ENCODE data around the gene APEX1.
A peak's percentile ranks its signal among the peaks of the same experiment; 100 is the strongest.

Gene APEX1

GRCh38 chr14:20454516-20455354, at the start of gene APEX1, which contains the start of gene OSGEP:
TSS of gene APEX1 (plus strand) at chr14:20455226. CDS start at chr14:20455646, 420 bp downstream.
TSS of gene OSGEP (minus strand) at chr14:20454812. CDS start at chr14:20454683, 129 bp downstream.
- DNase-seq, result peak; percentile 96

GRCh38 chr14:20409226-20409625, 45.8 kb upstream of the APEX1 start:
- DNase-seq, result no peak

DNA sequence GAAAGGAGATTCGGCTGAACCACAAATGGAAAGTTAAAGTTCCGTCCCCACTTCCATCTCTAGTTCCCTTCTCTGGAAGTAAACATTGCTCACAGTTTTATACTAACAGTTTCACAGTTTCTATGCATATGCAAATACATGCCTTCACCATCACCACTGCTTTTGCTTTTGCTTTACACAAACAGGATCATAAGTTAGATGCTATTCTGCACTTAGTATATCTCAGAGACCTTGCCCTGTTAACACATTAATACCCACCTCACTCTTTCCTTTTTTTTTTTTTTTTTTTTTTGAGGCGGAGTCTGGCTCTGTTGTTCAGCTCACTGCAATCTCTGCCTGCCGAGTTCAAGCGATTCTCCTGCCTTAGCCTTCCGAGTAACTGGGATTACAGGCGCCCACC, 42.6 kb upstream of the APEX1 start:
- no peak for DNase-seq

GRCh38 chr14:20412876-20413743, 41.9 kb upstream of the APEX1 start, which contains the start of gene TEP1:
TSS of gene TEP1 (minus strand) at chr14:20413501. CDS start at chr14:20408439, 5,062 bp downstream.
- peak; percentile 62 for DNase-seq

- DNase-seq, result no peak
These were observed 41.3 kb upstream of the APEX1 start for GRCh38 chr14:20413744-20414082.

DNA sequence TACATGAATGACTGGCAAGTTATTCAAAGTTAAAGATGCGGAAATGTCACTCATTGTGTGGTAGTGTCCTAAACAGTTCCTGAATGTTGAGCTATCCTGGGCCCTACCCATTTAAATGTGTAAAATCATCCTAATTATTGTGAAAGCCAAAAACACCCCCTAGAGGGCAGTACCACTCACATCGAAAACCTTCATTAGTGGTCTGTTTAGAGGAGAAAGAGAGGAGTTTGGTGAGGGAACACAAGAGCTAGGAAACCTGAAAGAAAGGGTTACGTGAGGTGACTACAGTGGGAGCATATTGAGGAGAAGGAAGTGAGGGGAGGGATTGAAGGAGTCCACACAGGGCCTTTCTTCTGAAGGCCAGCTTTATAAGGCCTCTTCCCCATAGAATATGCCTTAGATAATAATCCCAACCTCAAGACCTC, 39.2 kb upstream of the APEX1 start:
- no peak for DNase-seq

DNA sequence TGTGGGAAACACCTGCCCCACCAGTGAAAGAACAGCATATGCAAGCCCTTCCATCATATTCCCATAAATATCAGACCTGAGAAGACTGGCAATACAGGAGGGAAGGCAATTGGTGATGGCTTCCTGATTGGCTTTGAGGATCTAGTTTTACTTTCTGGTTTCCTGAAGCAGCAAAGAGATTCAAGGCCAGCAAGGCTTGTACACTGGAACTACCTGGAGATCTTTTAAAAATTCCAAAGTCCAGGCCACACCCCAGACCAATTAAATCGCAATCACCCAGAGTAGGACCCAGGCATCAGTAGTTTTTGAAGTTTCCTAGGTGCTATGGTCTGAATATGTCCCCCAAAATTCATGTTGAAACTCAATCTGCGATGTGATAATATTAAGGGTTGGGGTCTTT, 38.8 kb upstream of the APEX1 start:
- no peak for DNase-seq

- no peak for DNase-seq
These were observed 37.5 kb upstream of the APEX1 start for GRCh38 chr14:20417250-20418186.

GRCh38 chr14:20418501-20418909, 36.5 kb upstream of the APEX1 start:
- no peak for DNase-seq

GRCh38 chr14:20419419-20419818, 35.6 kb upstream of the APEX1 start:
- DNase-seq, result no peak

GRCh38 chr14:20421267-20421666, 33.8 kb upstream of the APEX1 start:
- no peak for DNase-seq

- no peak for DNase-seq
These were observed 32.1 kb upstream of the APEX1 start for GRCh38 chr14:20422886-20423285.

DNA sequence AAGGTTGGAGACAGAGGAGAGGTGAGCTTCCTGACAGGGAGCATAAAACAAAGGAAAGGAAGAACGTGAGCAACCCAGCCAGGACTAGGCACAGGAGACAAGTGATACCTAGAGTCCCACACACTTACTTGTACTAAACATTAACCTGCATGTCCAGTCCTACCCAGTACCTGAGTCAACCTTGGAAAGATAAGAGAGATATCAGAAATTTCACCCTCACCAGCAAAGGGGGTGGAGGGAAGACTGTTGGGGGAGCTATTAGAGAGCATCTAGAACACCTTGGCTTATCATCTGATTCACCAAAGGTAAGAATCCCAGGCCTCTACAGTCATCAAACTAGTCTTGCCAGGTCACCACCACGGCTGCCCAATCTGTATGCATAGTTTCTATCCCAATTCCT, 30.2 kb upstream of the APEX1 start:
- no peak for DNase-seq

DNA sequence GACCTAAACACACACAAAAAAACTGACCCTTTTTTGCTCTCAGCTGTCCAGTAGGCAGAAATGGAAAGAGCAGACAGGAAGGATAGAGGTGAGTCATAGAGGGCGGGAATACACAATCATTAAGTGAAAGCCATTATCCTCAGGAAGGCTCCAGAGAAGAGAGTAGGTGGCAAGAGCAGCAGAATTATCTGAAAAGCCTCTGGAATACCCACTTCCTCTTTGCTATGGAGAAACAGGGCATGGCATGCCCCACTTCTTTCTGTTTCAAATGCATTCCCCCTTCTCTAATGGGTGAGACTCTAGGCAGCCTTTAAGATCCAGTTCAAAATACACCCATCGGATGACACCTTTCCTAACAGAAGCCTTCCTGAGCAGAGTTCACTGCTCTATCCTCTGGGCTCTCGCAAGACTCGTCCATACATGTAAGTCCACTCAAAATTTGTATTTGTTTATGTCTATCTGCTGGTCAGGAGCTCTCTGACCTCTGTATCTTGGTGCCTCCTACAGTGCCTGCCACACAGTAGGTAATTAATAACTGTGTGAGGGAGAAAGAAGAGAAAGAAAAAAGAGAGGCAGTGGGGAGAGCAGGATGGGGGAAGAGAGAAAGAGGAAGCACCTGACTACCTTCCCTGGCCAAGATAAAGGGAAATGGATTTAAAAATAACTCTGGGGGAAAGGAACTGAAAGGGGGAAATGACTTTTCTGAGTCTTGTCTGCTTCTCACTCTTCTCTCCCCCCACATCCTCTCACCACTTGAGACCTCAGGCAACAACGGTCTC, 27.6 kb upstream of the APEX1 start:
- DNase-seq, result no peak

DNA sequence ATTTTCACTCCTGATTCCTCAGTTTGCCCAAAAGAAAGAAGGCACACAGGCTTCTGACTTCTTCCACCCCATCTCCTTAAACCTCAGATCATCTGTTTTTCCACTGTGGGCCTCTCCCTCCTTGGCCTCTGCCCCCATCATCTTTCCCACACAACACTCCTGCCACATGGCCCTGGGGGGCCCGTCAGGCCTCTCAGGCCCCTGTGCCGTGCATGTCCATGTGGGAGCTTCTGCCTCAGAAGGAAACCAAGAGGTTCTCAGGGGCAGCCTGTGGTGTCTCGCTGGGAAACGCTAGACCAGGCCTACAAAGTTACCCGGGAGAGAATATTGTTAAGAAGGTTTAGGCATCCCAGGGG, 27.0 kb upstream of the APEX1 start:
- DNase-seq, result no peak

DNA sequence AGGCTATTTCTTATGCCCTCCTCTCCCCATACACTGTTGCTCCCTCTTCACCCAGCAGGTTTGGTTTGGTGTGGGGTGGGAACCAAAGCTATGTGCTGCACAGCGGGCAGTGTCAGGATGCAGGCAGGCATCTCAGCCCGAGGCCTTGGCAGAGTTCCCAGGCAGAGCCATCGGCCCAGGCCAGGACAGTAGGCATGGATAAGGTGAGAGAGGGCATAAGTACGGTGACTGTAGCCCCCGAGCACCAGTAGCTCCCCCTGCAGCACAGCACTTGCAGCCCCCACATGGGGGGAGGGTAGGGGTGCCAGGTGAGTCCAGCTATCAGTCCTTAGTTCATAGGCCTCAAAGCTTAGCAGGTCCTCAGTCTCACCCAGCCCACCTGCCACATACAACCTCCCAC, 26.2 kb upstream of the APEX1 start:
- DNase-seq, result no peak

GRCh38 chr14:20429801-20430669, 25.0 kb upstream of the APEX1 start:
- DNase-seq, result no peak

GRCh38 chr14:20434701-20435581, 20.1 kb upstream of the APEX1 start:
- DNase-seq, result no peak

DNA sequence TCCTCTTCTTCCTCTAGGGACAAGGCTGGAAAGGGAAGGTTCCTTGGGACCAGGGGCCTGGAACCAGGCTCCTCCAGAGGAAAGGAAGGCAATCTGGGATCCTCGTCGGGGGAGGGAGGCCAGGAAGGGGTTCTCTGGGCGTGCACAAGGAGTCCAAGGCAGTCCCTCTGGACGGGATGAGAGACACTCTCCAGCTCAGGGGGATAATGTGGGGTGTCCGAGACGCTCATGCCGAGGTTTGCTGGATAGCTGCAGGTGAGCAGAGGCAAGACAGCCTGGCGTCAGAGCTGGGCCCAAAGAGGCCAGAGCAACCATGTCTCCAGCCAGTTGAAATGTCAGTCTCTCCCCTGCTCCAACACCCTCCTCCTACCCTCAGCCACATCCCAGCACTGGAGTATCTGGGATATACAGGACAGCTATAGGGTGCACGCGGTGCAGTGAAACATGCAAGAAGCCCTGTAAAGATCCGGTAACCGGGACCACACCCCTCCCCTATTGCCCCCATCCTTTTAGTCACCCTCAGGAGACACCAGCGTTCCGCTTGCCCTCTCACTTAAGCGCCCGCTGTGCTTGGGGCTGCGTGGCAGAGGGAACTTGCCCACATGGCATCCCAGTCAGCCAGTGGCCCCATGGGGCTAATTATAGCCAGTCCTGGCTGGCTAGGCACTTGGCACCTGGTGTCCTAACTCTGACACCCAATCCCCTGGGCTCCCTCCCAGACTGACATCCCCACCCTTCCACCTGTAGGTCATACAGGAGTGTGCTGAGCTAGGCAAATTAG, 19.3 kb upstream of the APEX1 start, which contains the start of gene KLHL33:
TSS of gene KLHL33 (minus strand) at position 585 of the 781 bp plus-strand sequence. CDS start at position 230, 355 bp downstream.
- no peak for DNase-seq

All from activated effector memory CD4-positive, alpha-beta T cell treated with Interleukin-2 at 50 U/mL for 16 hours (primary cell).